ENCODE measurements around the gene MYO10.

The MYO10 gene

GRCh38 chr5:16810208-16810854 lies 125.8 kb downstream of the MYO10 start:
- no peak overlapping the region for H3K27ac ChIP-seq
- TF ChIP-seq ZFX (IDR thresholded peaks at IDR 0.05) (no peak), CTCF (conservative IDR thresholded peaks at IDR 0.05) (no peak)

DNA sequence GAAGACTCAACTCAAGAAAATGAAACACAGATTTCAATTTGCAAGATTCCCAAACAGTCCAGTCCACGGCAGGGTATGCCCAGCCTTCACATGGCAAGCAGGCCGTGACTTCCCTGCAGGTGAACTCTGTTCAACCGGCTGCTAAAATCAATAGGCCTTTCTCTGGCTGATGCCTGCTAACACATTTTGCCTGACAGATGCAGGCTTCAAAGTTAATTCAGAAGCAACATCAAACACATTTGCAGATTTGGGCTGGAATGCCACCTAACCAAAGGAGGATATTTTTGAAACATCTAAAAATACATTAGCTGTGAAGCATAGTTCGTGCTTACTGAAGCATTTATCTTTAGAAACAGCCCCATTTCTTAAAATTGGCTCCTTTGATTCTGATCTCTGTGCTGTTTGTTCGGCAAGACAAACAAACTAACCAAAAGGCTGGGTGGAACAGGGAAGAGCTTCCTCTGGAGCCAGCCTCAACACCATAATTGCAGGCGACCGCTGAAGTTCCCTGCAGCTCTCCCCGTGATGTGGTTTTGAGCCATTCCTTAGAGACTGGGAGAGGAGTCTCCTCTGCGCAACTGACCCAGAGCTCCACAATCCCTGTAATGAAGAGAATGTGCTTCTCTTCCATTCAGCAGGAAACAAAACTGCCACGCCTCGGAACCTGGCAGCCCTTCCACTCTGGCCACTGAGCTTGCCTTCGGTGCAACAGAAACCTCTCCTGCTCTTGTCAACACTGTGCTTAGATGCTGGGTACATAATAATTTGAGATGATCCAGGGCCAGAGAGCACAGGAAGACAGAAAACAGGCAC lies 126.5 kb downstream of the MYO10 start:
- TF ChIP-seq CTCF (conservative IDR thresholded peaks at IDR 0.05) (no peak), ZFX (IDR thresholded peaks at IDR 0.05) (no peak)
- no peak overlapping the region for H3K27ac ChIP-seq

- no peak overlapping the region for H3K27ac ChIP-seq
- no peak for TF ChIP-seq ZFX (IDR thresholded peaks at IDR 0.05)
- no peak for TF ChIP-seq CTCF (conservative IDR thresholded peaks at IDR 0.05)
Measured at GRCh38 chr5:16809010-16809394, 127.1 kb downstream of the MYO10 start.

DNA sequence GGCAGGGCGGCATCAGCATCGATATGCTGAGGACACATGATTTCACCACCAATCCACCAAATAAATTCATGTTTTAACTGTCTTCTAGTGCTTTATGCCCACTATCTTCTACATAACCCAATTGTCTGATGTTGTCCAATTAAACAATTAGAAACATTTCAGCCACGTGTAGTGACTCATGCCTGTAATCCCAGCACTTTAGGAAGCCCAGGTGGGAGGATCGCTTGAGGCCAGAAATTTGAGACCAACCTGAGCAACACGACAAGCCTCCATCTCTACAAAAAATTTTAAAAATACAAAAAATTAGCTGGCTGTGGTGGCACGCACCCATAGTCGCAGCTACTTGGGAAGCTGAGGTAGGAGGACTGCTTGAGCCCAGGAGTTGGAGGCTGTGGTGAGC lies 128.1 kb downstream of the MYO10 start:
- TF ChIP-seq CTCF (conservative IDR thresholded peaks at IDR 0.05), result no peak
- TF ChIP-seq ZFX (IDR thresholded peaks at IDR 0.05), result no peak
- no peak overlapping the region for H3K27ac ChIP-seq

DNA sequence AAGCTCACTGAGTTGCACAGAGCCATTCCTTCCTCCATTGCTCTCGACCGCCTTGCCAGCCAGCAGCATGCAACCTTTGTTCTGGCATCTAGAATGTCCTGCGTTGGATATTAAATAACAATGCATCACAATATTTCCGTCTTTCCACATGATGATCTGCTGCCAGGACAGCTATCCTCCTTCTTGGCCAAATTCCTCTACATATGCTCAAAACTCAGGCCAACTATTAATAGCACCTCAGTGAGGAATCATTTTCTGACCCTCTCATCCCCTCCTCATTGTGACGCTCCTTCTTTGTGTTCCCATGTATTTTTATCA lies 128.6 kb downstream of the MYO10 start:
- TF ChIP-seq ZFX (IDR thresholded peaks at IDR 0.05), result no peak
- no peak for TF ChIP-seq CTCF (conservative IDR thresholded peaks at IDR 0.05)
- H3K27ac ChIP-seq, result no peak overlapping the region

GRCh38 chr5:16806711-16807546 lies 129.2 kb downstream of the MYO10 start:
- TF ChIP-seq CTCF (conservative IDR thresholded peaks at IDR 0.05), result no peak
- TF ChIP-seq ZFX (IDR thresholded peaks at IDR 0.05), result no peak
- no peak overlapping the region for H3K27ac ChIP-seq

- no peak for TF ChIP-seq ZFX (IDR thresholded peaks at IDR 0.05)
- TF ChIP-seq CTCF (conservative IDR thresholded peaks at IDR 0.05), result no peak
- H3K27ac ChIP-seq, result no peak overlapping the region
Measured at GRCh38 chr5:16805486-16805885, 130.6 kb downstream of the MYO10 start.

Measured in C4-2B (cell line).